Hindlimb muscle (tissue), 1 donor: ENCODE data around the gene SYNGAP1. TPM values are rescaled to one million over a fixed set of nuclear protein-coding genes. Genes with fewer than 3 reads are reported as not detected.
A peak's percentile ranks its signal among the peaks of the same experiment; 100 is the strongest.

Source experiments
- DNase-seq: peaks from one replicate; pipeline ENCODE4 v3.0.0-alpha.2; 2013
- polyA plus RNA-seq: library from polyadenylated mRNA; unstranded; fragments of 120-200 nt; gene quantifications from one replicate; pipeline ENCODE4 v1.2.1, GENCODE V29; 2013; ENCODE audit not compliant: insufficient read length

SYNGAP1 gene
- polyA plus RNA-seq, 1 donor, result 30.5 TPM

DNA sequence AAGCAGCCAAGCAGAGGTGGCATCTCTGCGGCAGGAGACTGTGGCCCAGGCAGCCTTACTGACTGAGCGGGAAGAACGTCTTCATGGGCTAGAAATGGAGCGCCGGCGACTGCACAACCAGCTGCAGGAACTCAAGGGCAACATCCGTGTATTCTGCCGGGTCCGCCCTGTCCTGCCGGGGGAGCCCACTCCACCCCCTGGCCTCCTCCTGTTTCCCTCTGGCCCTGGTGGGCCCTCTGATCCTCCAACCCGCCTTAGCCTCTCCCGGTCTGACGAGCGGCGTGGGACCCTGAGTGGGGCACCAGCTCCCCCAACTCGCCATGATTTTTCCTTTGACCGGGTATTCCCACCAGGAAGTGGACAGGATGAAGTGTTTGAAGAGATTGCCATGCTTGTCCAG is 15.0 kb upstream of the SYNGAP1 start:
- DNase-seq, result no peak

GRCh38 chr6:33405386-33405940 is 14.4 kb upstream of the SYNGAP1 start:
- no peak for DNase-seq

- DNase-seq, result no peak
Observed at GRCh38 chr6:33406126-33406525, 13.7 kb upstream of the SYNGAP1 start.

- no peak for DNase-seq
Observed at GRCh38 chr6:33407132-33407718, 12.6 kb upstream of the SYNGAP1 start.

DNA sequence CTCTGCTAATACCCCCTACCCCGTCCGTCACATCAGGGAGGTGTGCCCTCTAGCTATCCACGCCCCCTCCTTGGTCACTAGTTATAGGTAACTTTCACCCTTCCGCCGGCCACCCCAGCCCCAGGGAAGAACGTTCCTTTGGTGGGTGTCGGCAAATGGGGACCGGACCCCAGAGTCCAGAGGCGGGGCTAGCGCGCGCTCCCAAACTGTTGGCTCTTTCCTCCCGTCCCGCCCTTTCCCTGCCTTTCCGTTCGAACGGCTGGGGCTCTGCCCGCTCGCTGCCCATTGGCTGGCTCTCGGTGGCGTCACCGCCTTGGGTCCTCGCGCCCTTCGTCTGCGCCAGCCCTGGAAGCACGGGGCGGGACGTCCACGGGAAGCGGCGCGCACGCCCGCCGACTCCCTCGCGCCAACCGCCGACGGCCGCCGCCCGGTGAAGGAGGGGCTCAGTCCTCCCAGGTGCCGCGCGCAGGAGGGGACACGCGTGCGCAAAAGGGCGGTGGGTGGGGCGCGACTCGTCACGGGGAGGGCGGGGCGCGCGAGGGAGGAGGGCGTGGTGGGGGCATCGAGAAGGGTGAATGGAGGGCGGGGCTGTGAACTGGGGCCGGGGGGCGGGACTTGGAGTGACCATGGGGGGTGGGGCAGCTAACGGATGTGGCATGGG is 9.7 kb upstream of the SYNGAP1 start:
- peak; percentile 97 for DNase-seq

DNA sequence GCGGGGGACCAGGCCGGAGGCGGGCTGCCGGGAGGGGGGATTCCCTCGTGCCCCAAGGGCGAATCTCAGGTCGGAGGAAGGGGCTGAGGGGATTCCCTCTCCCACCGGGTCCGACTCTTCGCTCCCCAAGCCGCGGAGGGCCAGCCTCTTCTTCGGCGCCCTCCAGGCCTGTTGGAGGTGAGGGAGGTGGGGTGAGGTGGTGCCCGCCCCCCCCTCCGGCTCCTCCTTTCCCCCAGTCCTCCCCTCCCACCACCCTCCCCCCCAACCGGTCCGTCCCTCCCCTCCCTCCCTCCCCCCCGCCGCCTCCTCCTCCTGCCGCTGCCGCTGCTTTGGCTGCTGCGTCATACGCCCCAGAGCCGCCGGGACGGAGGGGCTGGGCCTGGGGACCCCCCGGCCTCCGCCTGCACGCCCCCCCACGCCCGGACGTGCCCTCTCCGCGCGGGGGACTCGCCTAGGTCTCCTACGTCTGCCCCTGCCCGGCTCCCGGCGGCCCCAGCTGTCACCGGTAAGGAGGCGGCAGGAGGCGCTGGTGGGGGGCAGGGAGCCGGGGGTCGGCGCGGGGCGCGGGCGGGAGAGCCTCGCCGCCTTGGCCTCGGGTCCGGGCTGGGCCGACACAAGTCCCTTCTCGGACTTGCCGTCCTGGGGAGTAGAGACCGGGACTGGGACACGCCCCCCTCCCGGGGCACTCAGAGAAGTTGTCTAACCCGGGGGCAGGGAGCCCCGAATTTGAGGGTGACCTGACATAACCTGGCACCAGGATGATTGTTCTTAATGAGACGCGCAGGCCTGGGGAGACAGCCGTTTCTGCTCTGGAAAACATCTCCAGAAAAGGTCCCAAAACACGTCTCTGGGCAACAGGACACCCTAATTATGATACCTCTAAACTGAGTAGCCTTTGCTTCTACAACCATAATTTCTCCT is 8.9 kb upstream of the SYNGAP1 start, which contains the start of gene PHF1:
PHF1 (plus strand) TSS at position 304 of the 921 bp plus-strand sequence. CDS start 1,250 bp downstream, outside the sequence.
- DNase-seq, result no peak

- DNase-seq, result no peak
Observed at GRCh38 chr6:33411632-33412005, 8.2 kb upstream of the SYNGAP1 start.

DNA sequence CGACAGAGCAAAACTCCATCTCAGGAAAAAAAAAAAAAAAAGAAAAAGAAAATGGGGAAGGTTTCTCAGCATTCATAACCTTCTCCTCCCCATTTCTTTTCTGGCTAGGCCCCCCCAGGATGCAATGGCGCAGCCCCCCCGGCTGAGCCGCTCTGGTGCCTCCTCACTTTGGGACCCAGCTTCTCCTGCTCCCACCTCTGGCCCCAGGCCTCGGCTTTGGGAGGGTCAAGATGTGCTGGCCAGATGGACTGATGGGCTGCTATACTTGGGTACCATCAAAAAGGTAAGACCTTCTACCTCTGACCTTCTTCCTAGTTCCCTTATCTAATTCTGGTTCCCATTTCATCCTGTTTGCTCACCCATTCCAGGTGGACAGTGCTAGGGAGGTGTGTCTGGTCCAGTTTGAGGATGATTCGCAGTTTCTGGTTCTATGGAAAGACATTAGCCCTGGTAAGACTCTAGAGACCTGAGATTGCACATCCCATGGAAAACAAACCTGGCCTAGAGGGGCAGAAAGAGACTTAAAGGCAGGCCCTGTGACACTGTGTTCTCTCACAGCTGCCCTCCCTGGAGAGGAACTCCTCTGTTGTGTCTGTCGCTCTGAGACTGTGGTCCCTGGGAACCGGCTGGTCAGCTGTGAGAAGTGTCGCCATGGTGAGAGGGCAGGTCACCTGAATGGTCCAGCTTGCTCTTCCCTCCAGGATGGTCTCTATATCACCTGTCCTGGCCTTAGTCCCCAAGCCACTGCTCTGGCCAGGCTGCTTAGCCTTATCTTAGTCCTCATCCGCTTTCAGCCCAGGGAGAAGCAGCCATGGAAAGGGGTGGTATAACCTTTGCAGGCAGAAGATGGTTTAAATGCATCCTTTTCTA is 7.5 kb upstream of the SYNGAP1 start:
- no peak for DNase-seq

GRCh38 chr6:33413241-33414120 is 6.4 kb upstream of the SYNGAP1 start:
- no peak for DNase-seq

GRCh38 chr6:33414592-33415271 is 5.1 kb upstream of the SYNGAP1 start:
- DNase-seq, result no peak

DNA sequence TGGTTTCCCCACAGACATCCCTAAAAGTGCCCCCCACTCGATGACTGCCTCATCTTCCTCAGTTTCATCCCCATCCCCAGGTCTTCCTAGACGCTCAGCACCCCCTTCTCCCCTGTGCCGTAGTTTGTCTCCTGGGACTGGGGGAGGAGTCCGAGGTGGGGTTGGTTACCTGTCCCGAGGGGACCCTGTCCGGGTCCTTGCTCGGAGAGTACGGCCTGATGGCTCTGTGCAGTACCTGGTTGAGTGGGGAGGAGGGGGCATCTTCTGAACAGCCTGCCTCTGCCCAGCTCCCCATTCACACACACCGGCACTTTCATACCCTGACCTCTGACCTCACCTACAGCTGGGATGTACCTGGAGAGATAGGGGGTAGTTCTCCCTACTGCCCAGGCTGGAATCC is 4.0 kb upstream of the SYNGAP1 start:
- no peak for DNase-seq

GRCh38 chr6:33416386-33417127 is 3.3 kb upstream of the SYNGAP1 start:
- DNase-seq, result no peak

DNA sequence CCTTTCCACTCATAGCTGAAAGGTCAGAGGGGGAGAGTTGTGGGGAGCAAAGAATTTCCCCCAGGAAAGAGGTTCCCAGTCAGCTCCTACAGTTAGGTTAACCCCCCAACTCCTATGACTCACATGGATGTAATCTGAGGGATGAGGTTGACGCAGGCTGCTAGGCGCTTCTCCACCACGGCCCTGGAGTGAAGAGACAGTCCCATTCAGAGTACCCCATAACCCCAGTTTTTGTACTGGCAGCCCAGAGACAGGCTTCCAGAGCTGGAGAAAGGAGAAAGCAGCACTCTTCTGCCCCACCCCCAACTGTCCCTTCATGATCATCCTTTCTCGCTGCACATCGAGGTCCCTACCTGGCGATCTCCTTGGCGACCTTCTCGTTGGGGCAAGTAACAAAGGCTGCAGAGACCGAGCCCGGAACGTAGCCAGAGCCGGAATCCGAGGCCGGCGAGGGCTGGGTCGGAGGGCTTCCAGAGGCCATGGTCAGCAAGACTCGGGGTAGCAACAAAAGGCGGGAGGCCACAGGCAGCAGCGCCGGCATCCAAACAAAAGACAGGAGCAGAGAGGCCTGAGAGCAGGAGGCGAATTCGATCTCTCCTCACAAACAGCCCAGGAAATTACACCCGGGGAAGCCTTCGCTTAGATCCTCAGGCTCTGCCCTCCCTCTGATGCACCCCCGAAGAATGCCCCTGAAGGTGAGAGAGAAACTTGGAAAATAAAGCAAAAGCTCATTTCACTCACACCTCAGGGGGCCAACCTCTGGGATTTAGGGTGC is 2.5 kb upstream of the SYNGAP1 start:
- DNase-seq, result no peak

- peak; percentile 100 for DNase-seq
Observed at GRCh38 chr6:33417903-33418689, 1.8 kb upstream of the SYNGAP1 start, which contains the start of gene CUTA. CUTA (minus strand) TSS chr6:33418107; CDS start chr6:33418000, 107 bp downstream.

- no peak for DNase-seq
Observed at GRCh38 chr6:33418690-33419291, 1.1 kb upstream of the SYNGAP1 start.

DNA sequence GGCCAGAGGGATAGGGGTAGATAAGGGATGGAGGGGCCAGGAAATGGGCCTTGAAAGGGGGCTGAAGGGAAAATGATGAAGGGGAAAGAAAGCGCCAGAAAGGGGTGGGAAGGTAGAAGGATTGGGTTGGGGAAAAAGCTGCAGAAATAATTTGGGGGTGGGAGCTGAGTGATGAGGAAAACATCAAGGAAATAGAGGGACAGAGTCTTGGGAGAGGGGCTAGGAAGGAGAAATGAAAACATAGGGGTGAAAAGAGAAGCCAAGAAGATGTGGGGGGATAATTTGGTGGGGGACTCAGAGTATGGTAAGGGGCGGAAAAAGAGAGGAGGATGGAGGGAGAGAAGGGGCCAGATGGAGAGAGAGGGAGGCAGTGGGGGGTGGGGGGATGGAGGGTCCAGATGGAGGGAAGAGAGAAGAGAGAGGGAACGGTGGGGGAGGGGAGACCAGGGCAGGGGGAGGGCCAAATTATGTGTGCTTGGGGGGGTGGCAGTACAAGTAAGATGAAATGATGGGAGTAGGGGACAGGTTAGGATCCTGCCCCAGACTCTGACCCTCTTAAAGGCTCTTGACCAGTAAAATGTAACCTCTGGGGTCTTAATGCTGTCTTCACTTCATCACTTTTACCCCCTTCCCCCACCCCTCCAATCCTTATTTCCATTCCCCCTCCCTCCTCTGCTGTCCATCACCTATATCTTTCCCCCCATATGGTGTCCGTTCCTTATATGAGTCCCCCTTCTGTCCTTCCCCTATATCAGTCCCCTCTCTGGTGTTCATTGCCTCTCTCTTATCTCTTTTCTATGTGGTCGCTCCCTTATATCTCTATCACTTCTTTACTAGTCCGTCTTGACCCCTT is 852 bp downstream of the SYNGAP1 start:
- no peak for DNase-seq

GRCh38 chr6:33421344-33421643 is 1.4 kb downstream of the SYNGAP1 start:
- DNase-seq, result no peak
